Suprapubic skin (tissue), 4 donors: ENCODE measurements around the gene PNPLA2.

Experiments used
- POLR2A ChIP-seq, 2 donors: fragments of 450-650 bp; IDR thresholded peaks; one replicate each; pipeline ENCODE4 v1.6.1; 2017; ENCODE audit warnings: antibody characterized with exemption in 2 of 2, mild to moderate bottlenecking in 2 of 2, moderate library complexity in 2 of 2
- POLR2AphosphoS5 ChIP-seq, 3 donors: sonication (generic); formaldehyde crosslinking; IDR thresholded peaks; one replicate each; pipeline ENCODE4 v1.6.1; 2017; ENCODE audit warnings: antibody characterized with exemption in 3 of 3
- TF ChIP-seq, protein P1 (sequence below), 2 donors: fragments of 200-600 bp in 1 of 2; fragments of 450-650 bp in 1 of 2; sonication (generic) in 1 of 2; IDR thresholded peaks; one replicate each; pipeline ENCODE4 v1.5.1; 2016 to 2019; ENCODE audit warnings: antibody characterized with exemption in 2 of 2, mild to moderate bottlenecking in 1 of 2, moderate library complexity in 1 of 2

DNA sequence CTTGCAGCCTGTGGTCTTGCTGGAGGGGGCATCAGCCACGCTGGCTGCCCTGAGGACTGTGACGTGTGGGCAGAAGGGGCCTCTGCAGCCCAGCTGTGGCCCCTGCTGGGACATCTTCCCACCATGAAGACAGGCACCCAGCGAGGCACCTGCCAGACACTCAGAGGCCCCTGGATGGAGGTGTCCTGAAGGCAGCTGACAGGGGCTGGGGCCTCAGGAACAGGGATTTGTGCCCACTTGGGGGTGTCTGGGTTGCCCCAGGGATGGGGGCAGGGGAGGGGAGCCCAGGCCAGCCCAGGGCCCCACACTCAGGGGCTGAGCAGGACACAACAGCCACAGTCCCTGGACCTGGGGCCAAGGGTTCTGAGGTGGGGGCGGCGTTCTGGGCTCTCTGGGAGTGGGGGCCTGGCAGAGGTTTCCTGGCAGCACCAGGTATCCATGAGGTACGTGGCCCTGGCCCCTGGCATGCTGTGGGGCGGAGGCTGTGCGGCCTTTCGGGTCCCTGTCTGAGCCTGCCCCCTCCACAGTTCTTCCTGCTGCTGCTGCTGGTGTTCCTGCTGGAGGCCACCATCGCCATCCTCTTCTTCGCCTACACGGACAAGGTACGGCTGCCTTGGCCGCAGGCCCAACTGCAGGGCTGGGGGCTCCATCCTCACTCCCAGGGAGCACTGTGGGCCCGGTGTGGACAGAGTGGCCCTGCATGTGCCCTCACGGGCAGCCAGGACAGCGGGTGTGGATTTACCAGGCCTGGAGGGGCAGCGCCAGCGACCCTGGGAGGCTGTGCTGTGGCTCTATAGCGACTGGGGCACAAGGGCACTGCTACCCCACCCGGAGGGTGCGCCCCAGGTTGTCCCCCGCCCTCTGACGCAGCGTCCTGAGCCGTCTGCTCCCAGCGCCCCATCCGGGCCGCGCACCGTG, 45.5 kb downstream of the PNPLA2 start:
- TF ChIP-seq, protein P1, sequence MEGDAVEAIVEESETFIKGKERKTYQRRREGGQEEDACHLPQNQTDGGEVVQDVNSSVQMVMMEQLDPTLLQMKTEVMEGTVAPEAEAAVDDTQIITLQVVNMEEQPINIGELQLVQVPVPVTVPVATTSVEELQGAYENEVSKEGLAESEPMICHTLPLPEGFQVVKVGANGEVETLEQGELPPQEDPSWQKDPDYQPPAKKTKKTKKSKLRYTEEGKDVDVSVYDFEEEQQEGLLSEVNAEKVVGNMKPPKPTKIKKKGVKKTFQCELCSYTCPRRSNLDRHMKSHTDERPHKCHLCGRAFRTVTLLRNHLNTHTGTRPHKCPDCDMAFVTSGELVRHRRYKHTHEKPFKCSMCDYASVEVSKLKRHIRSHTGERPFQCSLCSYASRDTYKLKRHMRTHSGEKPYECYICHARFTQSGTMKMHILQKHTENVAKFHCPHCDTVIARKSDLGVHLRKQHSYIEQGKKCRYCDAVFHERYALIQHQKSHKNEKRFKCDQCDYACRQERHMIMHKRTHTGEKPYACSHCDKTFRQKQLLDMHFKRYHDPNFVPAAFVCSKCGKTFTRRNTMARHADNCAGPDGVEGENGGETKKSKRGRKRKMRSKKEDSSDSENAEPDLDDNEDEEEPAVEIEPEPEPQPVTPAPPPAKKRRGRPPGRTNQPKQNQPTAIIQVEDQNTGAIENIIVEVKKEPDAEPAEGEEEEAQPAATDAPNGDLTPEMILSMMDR (IDR thresholded peaks at IDR 0.05): no peak
- TF ChIP-seq POLR2A (IDR thresholded peaks at IDR 0.05) (no peak), POLR2AphosphoS5 (IDR thresholded peaks at IDR 0.05) (no peak)
